UCSD-AML1 (cell line): ENCODE results near the gene TSHZ2.
"Not testable (repeated sequence)": the region's sequence is repeated elsewhere in the genome, so short reads cannot be mapped to it uniquely, and the experiment has no call there.

ENCODE experiments used
- DNase-seq: peaks from one replicate; lab custom pipeline; 2025; ENCODE audit not compliant: unreplicated experiment; lab: John Stamatoyannopoulos, UW

Gene TSHZ2

GRCh38 chr20:53023732-53024520 lies 51.8 kb downstream of the TSHZ2 start:
- no peak for DNase-seq

DNA sequence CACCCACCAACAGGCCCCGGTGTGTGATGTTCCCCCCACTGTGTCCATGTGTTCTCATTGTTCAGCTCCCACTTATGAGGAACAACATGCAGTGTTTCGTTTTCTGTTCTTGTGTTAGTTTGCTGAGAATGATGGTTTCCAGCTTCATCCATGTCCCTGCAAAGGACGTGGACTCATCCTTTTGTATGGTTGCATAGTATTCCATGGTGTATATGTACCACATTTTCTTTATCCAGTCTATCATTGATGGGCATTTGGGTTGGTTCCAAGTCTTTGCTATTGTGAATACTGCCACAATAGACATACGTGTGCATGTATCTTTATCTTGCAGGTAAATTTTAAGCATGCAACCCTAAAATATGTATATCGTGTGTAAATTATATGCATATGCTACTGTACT lies 52.5 kb downstream of the TSHZ2 start:
- DNase-seq, result not testable (repeated sequence)

DNA sequence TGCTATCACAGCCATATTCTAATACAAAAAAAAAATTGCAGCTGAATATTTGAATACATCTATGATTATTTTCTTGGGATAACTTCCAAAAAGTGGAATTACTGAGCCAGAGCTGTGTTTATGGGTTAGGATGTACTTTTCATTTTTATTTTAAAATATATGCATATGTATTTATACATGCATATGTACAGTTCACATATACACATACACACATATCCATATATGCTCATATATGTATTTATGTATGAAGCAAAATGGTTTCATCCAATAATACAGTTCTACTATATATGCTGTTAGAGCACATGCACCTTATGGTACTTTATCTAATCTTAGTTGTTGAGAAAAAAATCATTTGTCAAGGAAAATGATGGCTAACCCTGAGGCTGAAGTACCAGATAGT lies 54.9 kb downstream of the TSHZ2 start:
- DNase-seq, result no peak

GRCh38 chr20:53028337-53029007 lies 56.3 kb downstream of the TSHZ2 start:
- DNase-seq, result no peak

DNA sequence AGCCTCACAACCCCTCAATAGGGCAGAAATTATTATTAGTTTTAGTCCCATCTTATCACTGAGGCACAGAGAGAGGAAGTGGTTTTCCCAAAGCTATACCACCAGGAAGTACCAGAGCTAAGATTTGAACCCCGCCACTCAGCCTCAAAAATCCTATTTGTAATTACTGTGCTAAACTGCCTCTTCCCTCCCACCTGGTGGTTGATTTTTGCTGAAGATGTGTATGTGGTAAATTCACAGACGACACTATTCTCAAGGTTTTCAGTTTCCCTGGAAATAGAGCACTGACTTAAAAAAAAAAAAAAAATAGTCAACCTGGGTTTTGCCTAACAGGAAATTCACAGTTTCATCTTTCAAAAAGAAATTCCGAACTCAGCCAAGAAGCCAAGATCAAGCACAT lies 57.9 kb downstream of the TSHZ2 start:
- no peak for DNase-seq

- no peak for DNase-seq
Observed at GRCh38 chr20:53032046-53032445, 59.9 kb downstream of the TSHZ2 start.

GRCh38 chr20:53032478-53032932 lies 60.3 kb downstream of the TSHZ2 start:
- DNase-seq, result no peak

DNA sequence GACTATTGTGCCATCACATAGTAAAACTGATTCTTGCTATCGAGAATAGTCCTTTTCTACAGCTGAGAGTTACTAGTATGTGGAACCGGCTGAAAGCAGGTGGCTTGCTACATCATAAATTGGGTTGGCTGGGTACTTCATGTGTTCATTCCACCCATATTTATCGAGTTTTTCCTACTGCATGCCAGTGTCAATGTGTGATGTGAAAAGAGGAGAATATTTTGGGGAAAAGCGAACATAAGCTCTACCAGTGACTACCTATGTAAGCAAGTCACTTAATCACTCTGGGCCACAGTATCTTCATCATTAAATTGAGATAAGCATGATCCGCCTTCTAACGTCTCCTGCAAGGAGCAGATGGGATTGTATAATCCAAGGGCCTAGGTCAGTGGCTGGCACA lies 61.0 kb downstream of the TSHZ2 start:
- no peak for DNase-seq

GRCh38 chr20:53034899-53035298 lies 62.7 kb downstream of the TSHZ2 start:
- DNase-seq, result no peak

DNA sequence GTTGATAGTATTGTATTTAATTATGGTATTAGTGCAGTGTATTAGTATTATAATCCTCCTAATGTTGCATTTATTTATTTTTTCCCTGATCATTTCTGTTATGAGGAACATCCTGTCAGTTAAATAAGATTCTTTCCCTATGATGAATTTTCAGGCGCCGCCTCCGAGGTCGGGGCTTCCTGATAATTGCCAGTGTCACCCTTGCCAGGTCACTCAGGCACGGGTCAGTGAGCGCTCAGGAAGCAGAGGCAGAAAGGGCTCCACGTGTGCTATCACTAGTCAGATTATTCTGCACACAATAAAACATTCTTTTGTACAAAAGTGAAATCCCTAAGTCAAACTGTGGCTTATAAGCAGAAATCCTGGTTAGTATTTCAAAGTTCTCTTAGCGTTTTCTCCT lies 64.8 kb downstream of the TSHZ2 start:
- DNase-seq, result no peak

GRCh38 chr20:53037621-53038020 lies 65.5 kb downstream of the TSHZ2 start:
- no peak for DNase-seq

DNA sequence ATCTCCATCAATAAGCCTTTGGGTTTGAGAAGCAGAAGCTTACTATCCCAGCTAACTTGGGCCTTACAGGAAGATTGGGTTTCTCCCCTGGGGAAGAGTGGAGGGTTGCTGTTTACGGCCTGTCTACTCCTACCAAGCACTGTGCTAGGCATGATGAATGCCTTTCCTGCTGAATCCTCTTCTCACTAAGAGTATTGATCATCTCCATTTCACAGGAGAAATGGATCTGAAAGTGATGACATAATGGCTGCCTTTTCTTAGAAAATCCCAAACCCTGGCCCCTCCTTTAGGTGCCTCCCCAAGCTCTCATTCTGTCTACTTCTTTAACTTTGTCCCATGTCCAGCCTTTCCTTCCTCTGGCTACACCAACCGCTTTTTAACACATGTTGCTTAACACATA lies 66.1 kb downstream of the TSHZ2 start:
- DNase-seq, result no peak

- no peak for DNase-seq
Observed at GRCh38 chr20:53040693-53041589, 68.8 kb downstream of the TSHZ2 start.

GRCh38 chr20:53042521-53042920 lies 70.4 kb downstream of the TSHZ2 start:
- DNase-seq, result no peak

GRCh38 chr20:53044296-53044695 lies 72.1 kb downstream of the TSHZ2 start:
- DNase-seq, result no peak

DNA sequence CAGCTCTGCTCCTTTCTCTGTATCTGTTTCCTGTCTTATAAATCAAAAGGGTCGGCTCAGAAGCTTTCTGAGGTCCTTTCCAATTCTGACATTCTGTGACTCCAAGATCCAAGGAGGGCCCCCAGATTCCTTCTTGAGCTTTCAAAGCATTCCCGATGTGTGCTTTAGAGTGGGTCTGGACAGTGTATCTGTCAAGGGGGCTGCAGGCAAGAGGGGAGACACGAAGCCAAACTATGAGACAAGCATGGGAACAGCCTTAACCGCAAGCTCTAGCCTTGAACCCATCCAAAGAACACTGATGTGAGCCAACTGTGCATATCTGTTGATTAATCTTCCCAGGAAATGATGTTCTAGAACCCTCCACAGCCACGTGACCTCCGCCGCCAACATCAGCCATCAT lies 73.8 kb downstream of the TSHZ2 start:
- DNase-seq, result no peak

DNA sequence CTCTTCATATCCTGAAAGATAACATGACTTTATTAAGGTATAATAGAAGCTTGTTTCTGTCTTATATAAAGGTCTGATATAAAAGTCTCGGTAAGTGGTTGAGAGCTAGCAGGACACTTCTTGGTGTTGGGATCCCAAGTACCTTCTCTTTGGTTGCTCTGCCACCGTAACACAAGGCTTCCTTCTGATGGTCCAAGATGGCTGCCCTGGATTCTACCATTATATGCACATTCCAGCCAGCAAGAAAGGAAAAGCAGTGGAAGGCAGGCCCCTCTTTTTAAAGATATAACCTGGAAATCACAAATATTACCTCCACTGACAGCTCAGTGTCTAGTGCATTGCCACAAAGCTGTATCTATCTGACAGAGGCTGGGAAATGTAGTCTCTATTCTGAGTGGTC lies 75.0 kb downstream of the TSHZ2 start:
- no peak for DNase-seq

- DNase-seq, result no peak
Observed at GRCh38 chr20:53048387-53048786, 76.2 kb downstream of the TSHZ2 start.

- no peak for DNase-seq
Observed at GRCh38 chr20:53050338-53050737, 78.2 kb downstream of the TSHZ2 start.

DNA sequence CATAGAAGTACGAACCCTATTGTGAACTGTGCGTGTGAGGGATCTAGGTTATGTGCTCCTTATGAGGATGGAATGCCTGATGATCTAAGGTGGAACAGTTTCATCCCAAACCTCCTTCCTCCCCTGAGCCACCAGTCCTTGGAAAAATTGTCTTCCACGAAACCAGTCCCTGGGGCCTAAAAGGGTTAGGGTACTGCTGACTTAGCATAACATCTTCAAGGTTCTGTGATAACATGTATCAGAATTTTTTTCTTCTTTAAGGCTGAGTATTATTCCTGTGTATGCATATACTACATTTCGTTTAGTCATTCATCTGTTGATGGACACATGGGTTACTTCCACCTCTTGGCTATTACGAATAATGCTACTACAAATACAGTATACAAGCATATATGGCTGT lies 80.2 kb downstream of the TSHZ2 start:
- no peak for DNase-seq

DNA sequence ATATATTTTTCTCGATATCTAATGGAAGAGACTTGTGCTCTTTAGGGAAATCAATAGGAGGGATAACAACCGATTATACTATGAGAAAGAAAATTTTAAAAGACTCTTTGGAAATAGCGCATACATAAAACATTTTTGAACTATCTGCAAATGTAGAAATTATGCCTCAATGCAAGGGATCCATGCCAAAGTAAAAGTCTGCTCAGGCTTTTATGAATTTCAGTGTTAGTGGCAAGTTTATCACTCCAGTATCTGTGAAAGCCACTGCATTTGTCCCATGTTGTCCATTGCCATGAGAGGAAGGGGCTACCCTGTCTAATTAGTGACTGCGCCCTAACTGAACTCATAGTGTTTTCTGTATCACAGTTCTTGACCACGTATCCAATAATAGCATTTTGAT lies 81.4 kb downstream of the TSHZ2 start:
- DNase-seq, result no peak
